AG09319 (cell line): ENCODE data around the gene SERINC5.
A peak's percentile ranks its signal among the peaks of the same experiment; 100 is the strongest.
"Not testable (repeated sequence)": the region's sequence is repeated elsewhere in the genome, so short reads cannot be mapped to it uniquely, and the experiment has no call there.

Experiments used
- DNase-seq: peaks from one replicate; pipeline ENCODE4 v3.0.0-alpha.2; 2010; ENCODE audit warnings: low read depth; ENCODE audit errors: extremely low read depth
- TF ChIP-seq, protein P1 (sequence below): IDR thresholded peaks from 2 replicates; pipeline ENCODE4 v1.5.1; 2011; ENCODE audit warnings: low read depth, mild to moderate bottlenecking, inconsistent platforms, low read length, moderate library complexity

The SERINC5 gene

DNA sequence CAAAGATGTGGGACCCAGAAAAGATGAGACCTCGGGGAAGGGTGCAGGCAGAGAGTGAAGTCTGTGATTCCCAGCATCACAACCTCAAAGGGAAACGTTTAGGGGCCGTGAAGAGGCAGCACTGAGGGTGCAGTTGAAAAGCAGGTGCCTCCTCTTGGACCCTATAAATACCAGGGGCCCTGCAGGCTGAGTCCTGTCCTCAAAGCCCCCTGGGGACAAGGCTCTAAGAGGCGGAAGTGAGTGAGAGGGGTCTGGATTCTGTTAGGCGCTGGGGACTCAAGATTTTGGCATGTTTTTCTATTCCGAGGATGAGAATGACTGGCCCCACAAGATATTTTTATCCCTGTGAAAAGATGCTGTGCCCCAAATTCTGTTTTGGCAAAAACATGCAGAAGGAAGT lies 112.9 kb downstream of the SERINC5 start:
- TF ChIP-seq, protein P1, sequence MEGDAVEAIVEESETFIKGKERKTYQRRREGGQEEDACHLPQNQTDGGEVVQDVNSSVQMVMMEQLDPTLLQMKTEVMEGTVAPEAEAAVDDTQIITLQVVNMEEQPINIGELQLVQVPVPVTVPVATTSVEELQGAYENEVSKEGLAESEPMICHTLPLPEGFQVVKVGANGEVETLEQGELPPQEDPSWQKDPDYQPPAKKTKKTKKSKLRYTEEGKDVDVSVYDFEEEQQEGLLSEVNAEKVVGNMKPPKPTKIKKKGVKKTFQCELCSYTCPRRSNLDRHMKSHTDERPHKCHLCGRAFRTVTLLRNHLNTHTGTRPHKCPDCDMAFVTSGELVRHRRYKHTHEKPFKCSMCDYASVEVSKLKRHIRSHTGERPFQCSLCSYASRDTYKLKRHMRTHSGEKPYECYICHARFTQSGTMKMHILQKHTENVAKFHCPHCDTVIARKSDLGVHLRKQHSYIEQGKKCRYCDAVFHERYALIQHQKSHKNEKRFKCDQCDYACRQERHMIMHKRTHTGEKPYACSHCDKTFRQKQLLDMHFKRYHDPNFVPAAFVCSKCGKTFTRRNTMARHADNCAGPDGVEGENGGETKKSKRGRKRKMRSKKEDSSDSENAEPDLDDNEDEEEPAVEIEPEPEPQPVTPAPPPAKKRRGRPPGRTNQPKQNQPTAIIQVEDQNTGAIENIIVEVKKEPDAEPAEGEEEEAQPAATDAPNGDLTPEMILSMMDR = no peak
- no peak for DNase-seq

- no peak for DNase-seq
These were observed 114.2 kb downstream of the SERINC5 start for GRCh38 chr5:80141681-80142080.

GRCh38 chr5:80141147-80141671 lies 114.6 kb downstream of the SERINC5 start:
- DNase-seq = peak; percentile 75
- TF ChIP-seq, protein P1 = no peak; the same call in 1 of the 2 replicates

More at GRCh38 chr5:80141681-80142080, 114.2 kb downstream of the SERINC5 start:
- TF ChIP-seq, protein P1 = no peak

- TF ChIP-seq, protein P1 = no peak
- DNase-seq = no peak
These were observed 115.4 kb downstream of the SERINC5 start for GRCh38 chr5:80140496-80140895.

DNA sequence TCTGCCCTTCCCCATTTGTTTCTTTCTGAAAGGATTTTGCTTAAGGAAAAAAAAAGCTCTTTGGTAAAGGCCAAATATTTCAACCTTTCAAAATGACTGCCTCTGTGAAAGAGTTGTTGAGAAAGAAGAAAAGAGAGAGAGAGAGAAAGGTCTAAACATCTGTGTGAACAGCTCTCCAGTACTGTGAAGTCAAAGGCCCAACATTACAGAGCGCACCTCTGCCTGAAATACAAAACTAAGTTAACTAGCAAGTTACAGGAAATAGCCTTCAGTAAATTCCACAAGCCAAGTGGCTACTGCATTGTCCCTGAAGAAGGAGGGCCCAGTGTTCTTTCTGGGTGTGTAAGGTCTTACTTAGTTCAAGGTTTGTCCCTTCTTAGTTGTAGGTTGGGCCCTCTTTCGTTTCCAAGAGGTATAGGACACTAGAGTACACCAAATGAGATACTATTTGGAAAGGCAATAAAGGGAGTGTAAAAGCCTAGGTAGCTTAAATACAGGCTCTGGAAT lies 116.3 kb downstream of the SERINC5 start:
- no peak for DNase-seq

GRCh38 chr5:80138486-80138885 lies 117.4 kb downstream of the SERINC5 start:
- DNase-seq = no peak
- TF ChIP-seq, protein P1 = no peak

More for the DNA sequence above, 116.3 kb downstream of the SERINC5 start:
- TF ChIP-seq, protein P1 = no peak

DNA sequence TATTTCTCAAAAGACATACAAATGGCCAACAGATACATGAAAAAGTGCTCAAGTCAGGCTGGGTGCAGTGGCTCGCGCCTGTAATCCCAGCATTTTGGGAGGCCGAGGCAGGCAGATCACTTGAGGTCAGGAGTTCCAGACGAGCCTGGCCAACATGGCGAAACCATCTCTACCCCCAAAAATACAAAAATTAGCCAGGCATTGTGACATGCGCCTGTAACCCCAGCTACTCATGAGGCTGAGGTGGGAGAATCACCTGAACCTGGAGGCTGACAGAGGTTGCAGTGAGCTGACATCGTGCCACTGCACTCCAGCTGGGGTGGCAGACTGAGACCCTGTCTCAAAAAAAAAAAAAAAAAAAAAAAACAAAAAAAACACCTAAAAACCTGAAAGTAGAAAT lies 119.0 kb downstream of the SERINC5 start:
- DNase-seq = not testable (repeated sequence)

DNA sequence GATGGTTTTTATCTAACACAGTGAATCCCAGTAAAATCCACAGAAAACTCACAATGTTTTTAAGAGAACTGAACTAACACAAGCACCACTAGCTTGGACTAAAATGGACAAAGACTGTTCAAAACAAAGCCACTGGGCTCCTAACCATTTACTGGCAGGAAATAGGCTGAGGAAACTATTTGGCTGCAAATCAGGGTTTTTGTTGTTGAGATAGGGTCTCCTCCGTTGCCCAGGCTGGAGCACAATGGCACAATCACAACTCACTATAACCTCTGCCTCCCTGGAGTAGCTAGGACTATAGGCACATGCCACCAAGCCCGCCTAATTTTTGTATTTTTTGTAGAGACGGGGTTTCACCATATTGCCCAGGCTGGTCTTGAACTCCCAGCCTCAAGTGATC lies 121.0 kb downstream of the SERINC5 start:
- no peak for DNase-seq

More for the DNA sequence above, 121.0 kb downstream of the SERINC5 start:
- TF ChIP-seq, protein P1 = no peak
